ENCODE measurements around the gene ST3GAL2. TPM values are rescaled to one million over a fixed set of nuclear protein-coding genes. Genes with fewer than 3 reads are reported as not detected.

ST3GAL2 gene
- total and polyA plus RNA-seq, 2 of the 4 experiments (the other 2 are of a cell fraction) = 17.4 to 17.7 TPM

GRCh38 chr16:70393662-70394061 is 45.2 kb downstream of the ST3GAL2 start:
- intact Hi-C loops (cut with micrococcal nuclease) = no loop called here
- Histone ChIP-seq H2BK5ac (ENCODE audit: low read depth, low read length, poor library complexity, severe bottlenecking) (no peak overlapping the region), H3K9ac (ENCODE audit: low read depth, low read length) (no peak overlapping the region), H2BK120ac (ENCODE audit: low read depth, low read length) (no peak overlapping the region), H2AK5ac (ENCODE audit: low read depth, low read length) (no peak overlapping the region), H3K27me3 (ENCODE audit: control insufficient read depth, insufficient read depth, low read length) (no peaks in the 10 kb centered on the region), H3K4ac (ENCODE audit: low read depth, low read length) (no peak overlapping the region), H4K8ac (ENCODE audit: low read depth in 2 of 2, low read length in 2 of 2) (no peak overlapping the region), H4K5ac (ENCODE audit: low read depth, low read length) (no peak overlapping the region), H2AFZ (replicated peaks; ENCODE audit: low read length, poor library complexity) (no peak overlapping the region), H3K9me3 (ENCODE audit: control insufficient read depth, insufficient read depth, low read length) (no peaks in the 10 kb centered on the region), H2BK15ac (ENCODE audit: low read depth, low read length) (no peak overlapping the region), H3K79me1 (ENCODE audit: low read depth in 1 of 2, low read length in 2 of 2) (peaks cover 0 to 52% of the 10 kb centered on the region in 2 experiments; a peak in 3 of 4 replicates), H4K20me1 (ENCODE audit: insufficient read depth, low read length) (peaks cover 5% of the 10 kb centered on the region; the same call in 1 of the 2 replicates), H3K56ac (ENCODE audit: extremely low read depth, insufficient read depth, low read length) (no peak overlapping the region), H3K14ac (replicated peaks; ENCODE audit: low read depth, low read length) (no peak overlapping the region), H3K18ac (ENCODE audit: low read depth, low read length) (no peak overlapping the region), H4K91ac (ENCODE audit: insufficient read depth, low read depth, low read length) (no peak overlapping the region), H3K4me3 (ENCODE audit: insufficient read depth, low read depth, low read length) (no peak overlapping the region), H3K36me3 (ENCODE audit: control insufficient read depth, insufficient read depth, low read length) (peaks cover 18% of the 10 kb centered on the region; the same call in 1 of the 2 replicates), H3K4me1 (ENCODE audit: control insufficient read depth, insufficient read depth, low read length) (peaks cover 9% of the 10 kb centered on the region), H3K4me2 (ENCODE audit: low read depth, low read length) (no peak overlapping the region), H3K23ac (ENCODE audit: low read depth, low read length) (no peak overlapping the region), H3K27ac (ENCODE audit: insufficient read depth, low read length) (no peak overlapping the region), H2AK9ac (replicated peaks; ENCODE audit: low read depth, low read length, poor library complexity) (peak overlapping the region; percentile 45), H3K9me1 (ENCODE audit: insufficient read depth, low read length) (peaks cover 13% of the 10 kb centered on the region), H2BK20ac (ENCODE audit: low read depth, low read length) (no peak overlapping the region)
- WGBS, 2 experiments (ENCODE audit: extremely low coverage in 2 of 2, insufficient read length in 1 of 2) = no CpG with 5 or more reads among the region's 6 CpGs
- in situ Hi-C loops (cut with MboI; ENCODE audit: low sequenced_read_pairs) = no loop called here
- POLR2A ChIA-PET (ENCODE audit: unreplicated experiment) = interaction anchor here (0.6 kb wide), 1 partner anchor 61 kb away, joined by 3 read pairs; the partner anchor contains the start of gene FCSK
- no TSS peak for BruUV-seq (replicated peaks)
- dilution Hi-C loops (cut with HindIII; ENCODE audit: low sequenced_read_pairs, unreplicated experiment) = no loop called here
- no peak for ATAC-seq (ENCODE audit: low read depth)
- no peak for DNase-seq
- TF ChIP-seq CHD1 (IDR thresholded peaks at IDR 0.05; ENCODE audit: low read depth, low read length) (no peak), POLR2A (IDR thresholded peaks at IDR 0.05; ENCODE audit: low read depth, low read length) (no peak), CEBPB (IDR thresholded peaks at IDR 0.05; ENCODE audit: low read depth, low read length) (no peak), BHLHE40 (IDR thresholded peaks at IDR 0.05; ENCODE audit: low read depth, low read length) (no peak), USF2 (IDR thresholded peaks at IDR 0.05; ENCODE audit: low read depth, low read length) (no peak), RCOR1 (IDR thresholded peaks at IDR 0.05; ENCODE audit: insufficient replicate concordance, low read length) (no peak), SMC3 (IDR thresholded peaks at IDR 0.05; ENCODE audit: low read depth, low read length) (no peak), MAFK (IDR thresholded peaks at IDR 0.05; ENCODE audit: low read depth, low read length) (no peak), RFX5 (IDR thresholded peaks at IDR 0.05; ENCODE audit: low read depth, low read length) (no peak), CTCF (conservative IDR thresholded peaks at IDR 0.05; ENCODE audit: low read depth, low read length) (no peak), RAD21 (IDR thresholded peaks at IDR 0.05; ENCODE audit: low read length) (no peak), FOS (IDR thresholded peaks at IDR 0.05; ENCODE audit: low read depth, low read length) (no peak), NFE2L2 (IDR thresholded peaks at IDR 0.05; ENCODE audit: low read depth, low read length) (no peak), MAZ (IDR thresholded peaks at IDR 0.05; ENCODE audit: borderline replicate concordance, low read depth, low read length) (no peak), MXI1 (IDR thresholded peaks at IDR 0.05; ENCODE audit: borderline replicate concordance, low read depth, low read length) (no peak)
- TF ChIP-seq, protein P1, sequence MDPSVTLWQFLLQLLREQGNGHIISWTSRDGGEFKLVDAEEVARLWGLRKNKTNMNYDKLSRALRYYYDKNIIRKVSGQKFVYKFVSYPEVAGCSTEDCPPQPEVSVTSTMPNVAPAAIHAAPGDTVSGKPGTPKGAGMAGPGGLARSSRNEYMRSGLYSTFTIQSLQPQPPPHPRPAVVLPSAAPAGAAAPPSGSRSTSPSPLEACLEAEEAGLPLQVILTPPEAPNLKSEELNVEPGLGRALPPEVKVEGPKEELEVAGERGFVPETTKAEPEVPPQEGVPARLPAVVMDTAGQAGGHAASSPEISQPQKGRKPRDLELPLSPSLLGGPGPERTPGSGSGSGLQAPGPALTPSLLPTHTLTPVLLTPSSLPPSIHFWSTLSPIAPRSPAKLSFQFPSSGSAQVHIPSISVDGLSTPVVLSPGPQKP (IDR thresholded peaks at IDR 0.05; ENCODE audit: borderline replicate concordance, low read depth, low read length) = no peak
- CTCF ChIA-PET = no interaction called here

Measured in IMR-90 (cell line).